Measurements from ENCODE around the gene SUMO3.

- TF ChIP-seq CTCF (IDR thresholded peaks at IDR 0.05) (no peak), POLR2AphosphoS5 (IDR thresholded peaks at IDR 0.05) (no peak)
Observed at GRCh38 chr21:44791993-44792392, 25.9 kb downstream of the SUMO3 start.

Measured in suprapubic skin (tissue), 3 donors.